ENCODE measurements around the gene PRR5L. TPM values are rescaled to one million over a fixed set of nuclear protein-coding genes. Genes with fewer than 3 reads are reported as not detected.

The PRR5L gene
- total and polyA plus RNA-seq, 2 donors (not counting 1 experiment from before 2014, with no cell fraction given): 4.0 to 5.9 TPM

DNA sequence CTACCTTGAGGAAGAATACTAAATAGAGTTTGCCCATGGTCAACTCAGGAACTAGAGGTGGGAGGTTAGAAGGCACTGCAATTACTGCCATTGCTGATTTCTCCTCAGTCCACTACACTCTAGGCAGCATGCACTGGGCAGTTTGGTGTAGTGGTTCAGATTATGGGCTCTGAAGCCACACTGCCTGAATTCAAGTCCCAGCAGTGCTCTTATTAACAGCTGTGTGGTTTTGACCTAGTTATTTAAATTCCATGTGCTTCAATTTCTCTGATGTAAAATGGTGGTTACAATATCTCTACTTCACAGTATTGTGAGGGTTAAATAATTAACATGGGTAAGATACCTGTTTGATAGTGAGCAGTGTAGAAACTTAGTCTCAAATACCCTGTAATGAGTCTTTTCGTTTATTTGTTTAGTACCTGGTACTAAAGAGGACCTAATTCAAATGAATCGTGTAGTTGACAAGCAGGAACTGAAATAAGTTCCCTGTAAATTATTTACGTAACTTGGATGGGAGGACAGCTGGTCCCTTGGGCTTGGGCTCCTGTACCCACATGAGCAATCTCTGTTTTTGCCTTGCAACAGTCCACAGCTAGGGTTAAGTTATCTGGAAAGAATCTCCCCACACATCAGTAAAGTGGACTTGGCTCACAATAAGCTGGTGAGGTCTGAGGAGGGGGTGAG, 17.8 kb downstream of the PRR5L start:
- POLR2A ChIA-PET: no interaction called here
- CTCF ChIA-PET: interaction anchor here (1.3 to 1.5 kb wide), 2 partner anchors 21 to 179 kb away, joined by 4 to 6 read pairs; no protein-coding TSS in a partner anchor
- no peaks in the 10 kb centered on the region for H3K9me3 Mint-ChIP-seq (ENCODE audit: insufficient read depth)
- H3K4me1 Mint-ChIP-seq: no peaks in the 10 kb centered on the region
- Histone ChIP-seq H3K9me3 (ENCODE audit: control extremely low read depth in 1 of 3, control insufficient read depth in 2 of 3, insufficient read depth in 1 of 3, low read length in 2 of 3) (no peaks in the 10 kb centered on the region), H4K20me1 (ENCODE audit: control insufficient read depth, insufficient read depth, low read length, poor library complexity, severe bottlenecking) (no peaks in the 10 kb centered on the region), H3K27me3 (replicated peaks in 1 of 4; ENCODE audit: control extremely low read depth in 1 of 4, control insufficient read depth in 3 of 4, insufficient read depth in 4 of 4, low read length in 3 of 4) (peaks cover 0 to 8% (median 4%) of the 10 kb centered on the region in 4 experiments), H2AFZ (ENCODE audit: insufficient read depth, low read depth, low read length, poor library complexity, severe bottlenecking) (no peak overlapping the region), H3K4me3 (ENCODE audit: control extremely low read depth in 1 of 5, extremely low read depth in 1 of 5, insufficient read depth in 1 of 5, low read depth in 2 of 5, low read length in 4 of 5) (no peak overlapping the region), H3K4me1 (ENCODE audit: control insufficient read depth in 2 of 2, insufficient read depth in 2 of 2, low read length in 2 of 2) (no peaks in the 10 kb centered on the region), H3K27ac (ENCODE audit: low read length in 2 of 2) (no peak overlapping the region), H3K79me2 (ENCODE audit: control insufficient read depth, insufficient read depth, low read length) (no peaks in the 10 kb centered on the region), H3K9ac (ENCODE audit: low read length) (no peak overlapping the region), H3K4me2 (replicated peaks; ENCODE audit: low read depth, low read length, poor library complexity, severe bottlenecking) (no peak overlapping the region), H3K36me3 (replicated peaks in 1 of 2; ENCODE audit: control extremely low read depth in 1 of 2, control insufficient read depth in 1 of 2, extremely low read depth in 1 of 2, insufficient read depth in 2 of 2, low read length in 1 of 2) (no peaks in the 10 kb centered on the region)
- WGBS (ENCODE audit: insufficient coverage): 65% methylated on average over 3 of the region's 3 CpGs
- TF ChIP-seq, protein P1, sequence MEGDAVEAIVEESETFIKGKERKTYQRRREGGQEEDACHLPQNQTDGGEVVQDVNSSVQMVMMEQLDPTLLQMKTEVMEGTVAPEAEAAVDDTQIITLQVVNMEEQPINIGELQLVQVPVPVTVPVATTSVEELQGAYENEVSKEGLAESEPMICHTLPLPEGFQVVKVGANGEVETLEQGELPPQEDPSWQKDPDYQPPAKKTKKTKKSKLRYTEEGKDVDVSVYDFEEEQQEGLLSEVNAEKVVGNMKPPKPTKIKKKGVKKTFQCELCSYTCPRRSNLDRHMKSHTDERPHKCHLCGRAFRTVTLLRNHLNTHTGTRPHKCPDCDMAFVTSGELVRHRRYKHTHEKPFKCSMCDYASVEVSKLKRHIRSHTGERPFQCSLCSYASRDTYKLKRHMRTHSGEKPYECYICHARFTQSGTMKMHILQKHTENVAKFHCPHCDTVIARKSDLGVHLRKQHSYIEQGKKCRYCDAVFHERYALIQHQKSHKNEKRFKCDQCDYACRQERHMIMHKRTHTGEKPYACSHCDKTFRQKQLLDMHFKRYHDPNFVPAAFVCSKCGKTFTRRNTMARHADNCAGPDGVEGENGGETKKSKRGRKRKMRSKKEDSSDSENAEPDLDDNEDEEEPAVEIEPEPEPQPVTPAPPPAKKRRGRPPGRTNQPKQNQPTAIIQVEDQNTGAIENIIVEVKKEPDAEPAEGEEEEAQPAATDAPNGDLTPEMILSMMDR (IDR thresholded peaks at IDR 0.05): no peak
- TF ChIP-seq EZH2 (IDR thresholded peaks at IDR 0.05; ENCODE audit: borderline replicate concordance, insufficient read depth, low read depth, low read length, poor library complexity, severe bottlenecking): no peak
- H3K4me3 Mint-ChIP-seq: no peak overlapping the region
- DNase-seq (no peak), ATAC-seq (ENCODE audit: low read depth) (no peak)
- H3K27ac Mint-ChIP-seq: no peak overlapping the region
- peaks cover 50% of the 10 kb centered on the region for H3K27me3 Mint-ChIP-seq
- intact Hi-C loops (cut with micrococcal nuclease): no loop called here

DNA sequence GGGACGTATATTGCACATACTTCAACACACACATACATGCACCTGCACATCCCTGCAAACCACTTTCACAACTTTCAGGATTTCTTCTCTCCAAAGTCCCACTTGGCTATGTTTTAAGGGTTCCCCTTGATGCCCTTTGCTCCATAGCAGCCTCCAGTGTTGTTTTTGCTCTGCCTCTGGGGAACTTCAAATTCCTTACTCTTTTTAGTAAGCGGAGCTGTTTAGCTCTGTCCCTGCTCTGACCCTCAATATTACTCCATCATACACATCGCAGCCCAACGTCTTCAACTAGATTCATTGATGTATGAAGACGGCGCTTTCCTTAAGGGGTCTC, 18.3 kb downstream of the PRR5L start:
- no peaks in the 10 kb centered on the region for H3K4me1 ChIP-seq (ENCODE audit: control insufficient read depth in 2 of 2, insufficient read depth in 2 of 2, low read length in 2 of 2)
- 81% methylated on average over 3 of the region's 6 CpGs for WGBS (ENCODE audit: insufficient coverage)
- no peak overlapping the region for H3K4me2 ChIP-seq (replicated peaks; ENCODE audit: low read depth, low read length, poor library complexity, severe bottlenecking)
- H3K4me3 Mint-ChIP-seq: no peak overlapping the region
- no peak for DNase-seq
- H3K4me3 ChIP-seq (ENCODE audit: control extremely low read depth in 1 of 5, extremely low read depth in 1 of 5, insufficient read depth in 1 of 5, low read depth in 2 of 5, low read length in 4 of 5): no peak overlapping the region
- H3K79me2 ChIP-seq (ENCODE audit: control insufficient read depth, insufficient read depth, low read length): no peaks in the 10 kb centered on the region
- H3K9ac ChIP-seq (ENCODE audit: low read length): no peak overlapping the region
- peaks cover 46% of the 10 kb centered on the region for H3K27me3 Mint-ChIP-seq
- CTCF ChIA-PET: interaction anchor here (1.3 to 1.5 kb wide), 2 partner anchors 22 to 178 kb away, joined by 4 to 6 read pairs; no protein-coding TSS in a partner anchor
- H3K9me3 Mint-ChIP-seq (ENCODE audit: insufficient read depth): no peaks in the 10 kb centered on the region
- peaks cover 0 to 8% (median 4%) of the 10 kb centered on the region in 4 experiments for H3K27me3 ChIP-seq (replicated peaks in 1 of 4; ENCODE audit: control extremely low read depth in 1 of 4, control insufficient read depth in 3 of 4, insufficient read depth in 4 of 4, low read length in 3 of 4)
- POLR2A ChIA-PET: no interaction called here
- no peaks in the 10 kb centered on the region for H3K36me3 ChIP-seq (replicated peaks in 1 of 2; ENCODE audit: control extremely low read depth in 1 of 2, control insufficient read depth in 1 of 2, extremely low read depth in 1 of 2, insufficient read depth in 2 of 2, low read length in 1 of 2)
- H3K27ac Mint-ChIP-seq: no peak overlapping the region
- intact Hi-C loops (cut with micrococcal nuclease): no loop called here
- H3K4me1 Mint-ChIP-seq: no peaks in the 10 kb centered on the region
- no peaks in the 10 kb centered on the region for H3K9me3 ChIP-seq (ENCODE audit: control extremely low read depth in 1 of 3, control insufficient read depth in 2 of 3, insufficient read depth in 1 of 3, low read length in 2 of 3)
- no peak for ATAC-seq (ENCODE audit: low read depth)
- no peak overlapping the region for H2AFZ ChIP-seq (ENCODE audit: insufficient read depth, low read depth, low read length, poor library complexity, severe bottlenecking)
- H4K20me1 ChIP-seq (ENCODE audit: control insufficient read depth, insufficient read depth, low read length, poor library complexity, severe bottlenecking): no peaks in the 10 kb centered on the region
- TF ChIP-seq, protein P1 (IDR thresholded peaks at IDR 0.05): no peak
- no peak for TF ChIP-seq EZH2 (IDR thresholded peaks at IDR 0.05; ENCODE audit: borderline replicate concordance, insufficient read depth, low read depth, low read length, poor library complexity, severe bottlenecking)
- no peak overlapping the region for H3K27ac ChIP-seq (ENCODE audit: low read length in 2 of 2)
